HEK293 (cell line): ENCODE measurements around the gene TLR9.

Experiments used
- CTCF ChIP-seq: fragments of 450-650 bp; formaldehyde crosslinking; IDR thresholded peaks from 2 replicates; pipeline ENCODE4 v1.5.1; 2016; ENCODE audit warnings: missing biosample characterization, missing genetic modification characterization
- PRDM1 ChIP-seq: fragments of 450-650 bp; formaldehyde crosslinking; IDR thresholded peaks from 2 replicates; pipeline ENCODE4; 2016; ENCODE audit warnings: missing biosample characterization, missing genetic modification characterization
- PRDM4 ChIP-seq: fragments of 450-650 bp; formaldehyde crosslinking; IDR thresholded peaks from 2 replicates; pipeline ENCODE4 v1.5.1; 2017; ENCODE audit warnings: missing biosample characterization, missing genetic modification characterization
- SETDB1 ChIP-seq: IDR thresholded peaks from one replicate; pipeline ENCODE4 v1.6.1; 2017; ENCODE audit warnings: mild to moderate bottlenecking, low read length, moderate library complexity, mixed read lengths; ENCODE audit not compliant: insufficient read length
- ZFP69B ChIP-seq: fragments of 450-650 bp; formaldehyde crosslinking; IDR thresholded peaks from 2 replicates; pipeline ENCODE4 v1.5.1; 2016; ENCODE audit warnings: missing biosample characterization, missing genetic modification characterization
- ZNF112 ChIP-seq: fragments of 450-650 bp; formaldehyde crosslinking; IDR thresholded peaks from 2 replicates; pipeline ENCODE4 v1.5.0; 2017; ENCODE audit warnings: missing biosample characterization, missing genetic modification characterization
- ZNF580 ChIP-seq: fragments of 450-650 bp; formaldehyde crosslinking; IDR thresholded peaks from 2 replicates; pipeline ENCODE4 v1.5.1; 2016; ENCODE audit warnings: missing biosample characterization, missing genetic modification characterization
- ZNF707 ChIP-seq: fragments of 450-650 bp; formaldehyde crosslinking; IDR thresholded peaks from 2 replicates; pipeline ENCODE4 v1.5.1; 2016; ENCODE audit warnings: missing biosample characterization, missing genetic modification characterization
- ZNF792 ChIP-seq: fragments of 450-650 bp; formaldehyde crosslinking; IDR thresholded peaks from 2 replicates; pipeline ENCODE4 v1.5.1; 2016; ENCODE audit warnings: missing biosample characterization, missing genetic modification characterization

- no peak for TF ChIP-seq ZFP69B
- no peak for TF ChIP-seq CTCF (tag by site-specific recombination)
- TF ChIP-seq ZNF707 (tag by site-specific recombination): no peak
- TF ChIP-seq ZNF792 (tag by site-specific recombination): no peak
- TF ChIP-seq PRDM1 (tag by site-specific recombination): no peak
- TF ChIP-seq PRDM4 (tag by site-specific recombination): no peak
- no peak for TF ChIP-seq ZNF112 (tag by site-specific recombination)
- no peak for TF ChIP-seq SETDB1
- TF ChIP-seq ZNF580: no peak
Measured at GRCh38 chr3:52171514-52172261, 53.8 kb downstream of the TLR9 start.
